HepG2 (cell line): Measurements from ENCODE around the gene MCRIP2. TPM values are rescaled to one million over a fixed set of nuclear protein-coding genes. Genes with fewer than 3 reads are reported as not detected.

Experiments used
- AGO1 ChIP-seq: fragments of 200-400 bp; formaldehyde crosslinking; IDR thresholded peaks from 2 replicates; pipeline ENCODE4 v1.6.1; 2017; ENCODE audit warnings: mild to moderate bottlenecking, low read depth, low read length, moderate library complexity; ENCODE audit not compliant: poor library complexity, severe bottlenecking
- ASH2L ChIP-seq: fragments of 300-600, 200-600 bp; sonication (generic); IDR thresholded peaks from 2 replicates; pipeline ENCODE4 v1.7.0; 2017; ENCODE audit warnings: low read depth, mild to moderate bottlenecking, moderate library complexity, mixed read lengths, low read length; ENCODE audit not compliant: insufficient read length
- ATF2 ChIP-seq: sonication (generic); formaldehyde crosslinking; IDR thresholded peaks from 2 replicates; pipeline ENCODE4 v1.4.0; 2020; ENCODE audit warnings: missing genetic modification reagents
- BCL6 ChIP-seq: IDR thresholded peaks from 2 replicates; pipeline ENCODE4 v1.6.1; 2016; ENCODE audit warnings: missing genetic modification reagents, missing compliant biosample characterization
- CREB1 ChIP-seq, 2 experiments: fragments of 450-650 bp in 1 of 2; IDR thresholded peaks; 2 replicates each; pipeline ENCODE4 v1.6.1; 2016 to 2017; ENCODE audit warnings: control low read depth in 1 of 2, mild to moderate bottlenecking in 1 of 2, missing compliant biosample characterization in 1 of 2, missing genetic modification characterization in 1 of 2
- CREM ChIP-seq, 2 experiments: sonication (generic) in 1 of 2; formaldehyde crosslinking in 1 of 2; IDR thresholded peaks; 2 replicates each; pipeline versions ENCODE4 v1.4.0 to v1.6.1; 2016 to 2020; ENCODE audit warnings: antibody characterized with exemption in 1 of 2, mild to moderate bottlenecking in 1 of 2, missing genetic modification reagents in 1 of 2
- DMAP1 ChIP-seq: IDR thresholded peaks from 2 replicates; pipeline ENCODE4 v1.6.1; 2016
- ERF ChIP-seq: IDR thresholded peaks from 2 replicates; pipeline ENCODE4 v1.6.1; 2018; ENCODE audit warnings: missing biosample characterization, missing genetic modification reagents
- ETV5 ChIP-seq: IDR thresholded peaks from 2 replicates; pipeline ENCODE4 v1.6.1; 2018; ENCODE audit warnings: missing biosample characterization, missing genetic modification reagents, inconsistent platforms, borderline replicate concordance
- HMGXB4 ChIP-seq, 2 experiments: sonication (generic) in 1 of 2; formaldehyde crosslinking in 1 of 2; IDR thresholded peaks; 2 replicates each; pipeline versions ENCODE4 v1.4.0 to v1.6.1; 2018 to 2020; ENCODE audit warnings: missing genetic modification reagents in 2 of 2, borderline replicate concordance in 1 of 2, low read depth in 1 of 2, mild to moderate bottlenecking in 1 of 2, missing biosample characterization in 1 of 2
- KAT8 ChIP-seq: IDR thresholded peaks from 2 replicates; pipeline ENCODE4 v1.6.1; 2016; ENCODE audit warnings: missing genetic modification reagents, missing compliant biosample characterization
- KDM3A ChIP-seq: IDR thresholded peaks from 2 replicates; pipeline ENCODE4 v1.6.1; 2018; ENCODE audit warnings: low read depth, missing compliant biosample characterization
- KLF12 ChIP-seq: sonication (generic); formaldehyde crosslinking; IDR thresholded peaks from 2 replicates; pipeline ENCODE4 v1.4.0; 2020; ENCODE audit warnings: missing genetic modification reagents, borderline replicate concordance
- MAZ ChIP-seq, 2 experiments: sonication (generic) in 1 of 2; formaldehyde crosslinking in 1 of 2; IDR thresholded peaks; 2 replicates each; pipeline versions ENCODE4 v1.5.0 to v1.6.1; 2012 to 2020; ENCODE audit warnings: low read depth in 2 of 2, mild to moderate bottlenecking in 2 of 2, borderline replicate concordance in 1 of 2, improper control_type of control experiment in 1 of 2, low read length in 1 of 2, missing genetic modification reagents in 1 of 2, moderate library complexity in 1 of 2
- NR2F2 ChIP-seq: IDR thresholded peaks from 2 replicates; pipeline ENCODE4 v1.6.1; 2012; ENCODE audit warnings: low read depth, inconsistent platforms, borderline replicate concordance
- SAP130 ChIP-seq: IDR thresholded peaks from 2 replicates; pipeline ENCODE4 v1.6.1; 2016; ENCODE audit warnings: low read depth
- SMAD3 ChIP-seq: sonication (generic); formaldehyde crosslinking; IDR thresholded peaks from 2 replicates; pipeline ENCODE4 v1.4.0; 2020; ENCODE audit warnings: missing genetic modification reagents
- SOX6 ChIP-seq, 2 experiments: fragments of 450-650 bp in 1 of 2; sonication (generic) in 1 of 2; formaldehyde crosslinking in 1 of 2; IDR thresholded peaks; 2 replicates each; pipeline versions ENCODE4 v1.4.0 to v1.6.1; 2017 to 2020; ENCODE audit warnings: antibody characterized with exemption in 1 of 2, mild to moderate bottlenecking in 1 of 2, missing genetic modification reagents in 1 of 2
- TFE3 ChIP-seq: IDR thresholded peaks from 2 replicates; pipeline ENCODE4 v1.6.1; 2016
- XRCC5 ChIP-seq: fragments of 200-400 bp; formaldehyde crosslinking; optimal IDR thresholded peaks from 2 replicates; pipeline ENCODE3; 2017; ENCODE audit warnings: mild to moderate bottlenecking, low read length
- ZNF253 ChIP-seq: sonication (generic); formaldehyde crosslinking; IDR thresholded peaks from 2 replicates; pipeline ENCODE4 v1.8.0; 2022; ENCODE audit warnings: mild to moderate bottlenecking, missing genetic modification reagents, borderline replicate concordance
- ZNF382 ChIP-seq: sonication (generic); formaldehyde crosslinking; IDR thresholded peaks from 2 replicates; pipeline ENCODE4 v1.5.0; 2020; ENCODE audit warnings: missing genetic modification reagents, mild to moderate bottlenecking, borderline replicate concordance
- ZNF598 ChIP-seq: sonication (generic); formaldehyde crosslinking; IDR thresholded peaks from 2 replicates; pipeline ENCODE4 v1.5.1; 2020; ENCODE audit warnings: mild to moderate bottlenecking, missing genetic modification reagents, borderline replicate concordance
- polyA plus RNA-seq, 8 experiments: library from polyadenylated mRNA; depleted of rRNA in 3 of 8; stranded (reverse) in 7 of 8; unstranded in 1 of 8; fragments of >200 nt; fragmentation: Illumina TruSeq in 4 of 8; extraction: Trizol in 4 of 8; gene quantifications; 2 replicates each; pipeline versions ENCODE4 v1.2.1 to v1.2.3, GENCODE V29; 2011 to 2016; ENCODE audit warnings: low read depth in 4 of 8, missing spikeins in 1 of 8, mixed read lengths in 1 of 8; ENCODE audit not compliant: insufficient read depth in 1 of 8
- total RNA-seq, 5 experiments: library from RNA; depleted of rRNA; stranded (reverse); fragments of >200 nt; fragmentation: Illumina TruSeq; extraction: Trizol; gene quantifications; 2 replicates each; pipeline ENCODE4 v1.2.3, GENCODE V29; 2016; ENCODE audit warnings: low read depth in 1 of 5

Gene MCRIP2
- total and polyA plus RNA-seq, 2 of the 13 experiments (the other 11 are each of a cell fraction or from before 2014, with no cell fraction given): 39.6 to 76.7 TPM

GRCh38 chr16:610513-611381, 30.9 kb upstream of the MCRIP2 start (continued):
- TF ChIP-seq ATF2 (peak; percentile 43; the same call in 1 of the 2 replicates), SAP130 (CRISPR knock-in tag) (peak; percentile 63), SOX6 (IDR thresholded peaks at IDR 0.05) (no peak), SOX6 (CRISPR knock-in tag; IDR thresholded peaks at IDR 0.05) (peak; percentile 44), XRCC5 (peak; percentile 90), NR2F2 (0 out of 2 replicates have a peak, but pooled peaks have one; percentile 15), AGO1 (no peak), TFE3 (CRISPR knock-in tag) (0 out of 2 replicates have a peak, but pooled peaks have one; percentile 28), HMGXB4 (CRISPR knock-in tag; IDR thresholded peaks at IDR 0.05; ENCODE audit: borderline replicate concordance in 1 of 2, low read depth in 1 of 2) (peak; percentile 54 to 80; a peak in 1 of 4 replicates), ZNF253 (CRISPR knock-in tag) (no peak), MAZ (IDR thresholded peaks at IDR 0.05; ENCODE audit: borderline replicate concordance, low read depth, low read length) (no peak; the same call in 1 of the 2 replicates), MAZ (CRISPR knock-in tag; IDR thresholded peaks at IDR 0.05; ENCODE audit: low read depth) (peak; percentile 46), KLF12 (CRISPR knock-in tag) (no peak), ASH2L (no peak), ERF (peak; percentile 50; the same call in 1 of the 2 replicates), BCL6 (CRISPR knock-in tag) (peak; percentile 35), KAT8 (CRISPR knock-in tag) (peak; percentile 24; the same call in 1 of the 2 replicates), KDM3A (CRISPR knock-in tag) (peak; percentile 59; the same call in 1 of the 2 replicates), CREM (IDR thresholded peaks at IDR 0.05) (peak; percentile 34; the same call in 1 of the 2 replicates), CREM (CRISPR knock-in tag; IDR thresholded peaks at IDR 0.05) (no peak), CREB1 (IDR thresholded peaks at IDR 0.05) (peak; percentile 57), CREB1 (CRISPR knock-in tag; IDR thresholded peaks at IDR 0.05) (peak; percentile 67), ETV5 (CRISPR knock-in tag) (no peak), SMAD3 (0 out of 2 replicates have a peak, but pooled peaks have one; percentile 48), DMAP1 (peak; percentile 37; the same call in 1 of the 2 replicates), ZNF382 (CRISPR knock-in tag) (no peak), ZNF598 (0 out of 2 replicates have a peak, but pooled peaks have one; percentile 58)
